ENCODE measurements around the gene AOPEP.

- TF ChIP-seq MAX (IDR thresholded peaks at IDR 0.05) (no peak), NFIC (IDR thresholded peaks at IDR 0.05) (no peak), FOXM1 (IDR thresholded peaks at IDR 0.05; ENCODE audit: borderline replicate concordance, low read depth) (no peak), EP300 (IDR thresholded peaks at IDR 0.05; ENCODE audit: borderline replicate concordance) (no peak; the same call in 1 of the 2 replicates), TAF1 (IDR thresholded peaks at IDR 0.05; ENCODE audit: low read depth) (no peak), REST (IDR thresholded peaks at IDR 0.05; ENCODE audit: low read depth) (no peak)
Observed at GRCh38 chr9:95027914-95028852, 301.7 kb downstream of the AOPEP start.
